Gastrocnemius medialis (tissue), 4 donors: ENCODE data around the gene C1QC.

Experiments used
- CTCF ChIP-seq, 5 experiments: fragments of 450-650 bp in 3 of 5; fragments of 200-600 bp in 2 of 5; sonication (generic) in 2 of 5; IDR thresholded peaks in 4 of 5; conservative IDR thresholded peaks in 1 of 5; 1 replicate in 4 of 5; 2 replicates in 1 of 5; pipeline ENCODE4 v1.5.1; 2016 to 2019; ENCODE audit warnings: antibody characterized with exemption in 5 of 5, mild to moderate bottlenecking in 3 of 5, moderate library complexity in 3 of 5
- POLR2A ChIP-seq, 2 donors: fragments of 450-650 bp; IDR thresholded peaks; one replicate each; pipeline ENCODE4 v1.6.1; 2017; ENCODE audit warnings: antibody characterized with exemption in 2 of 2, mild to moderate bottlenecking in 2 of 2, moderate library complexity in 2 of 2

GRCh38 chr1:22612671-22613571 is 30.5 kb upstream of the C1QC start:
- TF ChIP-seq CTCF (IDR thresholded peaks at IDR 0.05 in 4 of 5, conservative IDR thresholded peaks at IDR 0.05 in 1 of 5) (no peak), POLR2A (IDR thresholded peaks at IDR 0.05) (no peak)
